HepG2 (cell line): ENCODE measurements around the gene SMAP1. TPM values are rescaled to one million over a fixed set of nuclear protein-coding genes. Genes with fewer than 3 reads are reported as not detected.

ENCODE experiments used
- ATAC-seq: fragments of 200-7000 bp; cut with Tn5 transposase; 3 replicates; pipeline ENCODE4 v1.9.1; 2020; ENCODE audit warnings: mild to moderate bottlenecking, moderate library complexity
- BruUV-seq: library from RNA; stranded (reverse); fragments of 400-500 nt; replicated peaks from 2 replicates; lab custom pipeline; 2021; lab: Mats Ljungman, UMichigan
- CTCF ChIA-PET: fragments of 300-600 bp; formaldehyde crosslinking; extraction: SDS; loops from one replicate; lab custom pipeline; 2021; ENCODE audit warnings: low total read pairs, inconsistent platforms, low intra/inter-chr PET ratio; lab: Yijun Ruan, JAX
- POLR2A ChIA-PET: fragments of 350-600 bp; sonication (Branson Sonifier 250); formaldehyde crosslinking; loops from one replicate; lab custom pipeline; 2020; ENCODE audit warnings: antibody characterized with exemption, inconsistent platforms; lab: Yijun Ruan, JAX
- DNase-seq: peaks from one replicate; pipeline ENCODE4 v3.0.0-alpha.2; 2015; ENCODE audit warnings: low spot score
- FAIRE-seq: peaks from 3 replicates; lab custom pipeline; 2011; peaks lifted over from hg19 to GRCh38; lab: Jason Lieb, UNC
- H2AFZ ChIP-seq: one replicate; pipeline ENCODE4 v1.6.1; 2011; ENCODE audit warnings: low read length, inconsistent platforms
- H3K27ac ChIP-seq: fragments of 300-600 bp; 3 replicates; pipeline ENCODE4 v1.8.0; 2011; ENCODE audit warnings: mixed run types, mild to moderate bottlenecking, mixed read lengths, low read length, inconsistent platforms; ENCODE audit not compliant: insufficient read depth; ENCODE audit errors: extremely low read length
- H3K27me3 ChIP-seq, 2 experiments: fragments of 200-600 bp in 1 of 2; 2 replicates in 1 of 2; 3 replicates in 1 of 2; pipeline versions ENCODE4 v1.6.0 to v1.8.0; 2011; ENCODE audit warnings: low read length in 2 of 2, mild to moderate bottlenecking in 2 of 2, moderate library complexity in 2 of 2, inconsistent platforms in 1 of 2; ENCODE audit not compliant: insufficient read depth in 2 of 2, control insufficient read depth in 1 of 2
- H3K36me3 ChIP-seq, 2 experiments: fragments of 200-600 bp in 1 of 2; replicated peaks in 1 of 2; 2 replicates in 1 of 2; 3 replicates in 1 of 2; pipeline versions ENCODE4 v1.5.1 to v1.8.0; 2011; ENCODE audit warnings: low read length in 2 of 2, inconsistent platforms in 1 of 2; ENCODE audit not compliant: insufficient read depth in 2 of 2, control insufficient read depth in 1 of 2
- H3K4me1 ChIP-seq: 2 replicates; pipeline ENCODE4 v1.5.1; 2012; ENCODE audit warnings: low read length, inconsistent platforms; ENCODE audit not compliant: insufficient read depth
- H3K4me2 ChIP-seq: 2 replicates; pipeline ENCODE4 v1.6.0; 2011; ENCODE audit warnings: low read depth, low read length, inconsistent platforms
- H3K4me3 ChIP-seq, 3 experiments: fragments of 200-600 bp in 1 of 3; sonication (generic), shearing (Covaris generic) in 1 of 3; replicated peaks in 1 of 3; 2 replicates each; pipeline ENCODE4 v1.5.1; 2011 to 2016; ENCODE audit warnings: low read length in 3 of 3, inconsistent platforms in 2 of 3, low read depth in 2 of 3, mild to moderate bottlenecking in 2 of 3, control low read depth in 1 of 3, mixed read lengths in 1 of 3; ENCODE audit not compliant: insufficient read depth in 1 of 3
- H3K79me2 ChIP-seq: one replicate; pipeline ENCODE4 v1.6.1; 2011; ENCODE audit warnings: low read length, inconsistent platforms; ENCODE audit not compliant: insufficient read depth
- H3K9ac ChIP-seq: 2 replicates; pipeline ENCODE4 v1.6.0; 2011; ENCODE audit warnings: mild to moderate bottlenecking, low read depth, low read length, inconsistent platforms; ENCODE audit not compliant: insufficient read depth
- H3K9me3 ChIP-seq: 2 replicates; pipeline ENCODE4 v1.5.1; 2012; ENCODE audit warnings: mild to moderate bottlenecking, low read length
- H4K20me1 ChIP-seq: 2 replicates; pipeline ENCODE4 v1.6.0; 2011; ENCODE audit warnings: inconsistent platforms, mild to moderate bottlenecking, low read length, moderate library complexity; ENCODE audit not compliant: insufficient read depth
- EEA1 ChIP-seq: sonication (generic); formaldehyde crosslinking; IDR thresholded peaks from 2 replicates; pipeline ENCODE4 v1.5.1; 2020; ENCODE audit warnings: mild to moderate bottlenecking, missing genetic modification reagents, borderline replicate concordance
- EP300 ChIP-seq, 3 experiments: sonication (generic) in 1 of 3; formaldehyde crosslinking in 1 of 3; IDR thresholded peaks; 2 replicates each; pipeline versions ENCODE4 v1.5.1 to v1.6.1; 2011 to 2020; ENCODE audit warnings: low read depth in 2 of 3, low read length in 2 of 3, borderline replicate concordance in 1 of 3, improper control_type of control experiment in 1 of 3, mild to moderate bottlenecking in 1 of 3, missing genetic modification reagents in 1 of 3, moderate library complexity in 1 of 3
- TOE1 ChIP-seq: sonication (generic); formaldehyde crosslinking; IDR thresholded peaks from 2 replicates; pipeline ENCODE4 v1.4.0; 2020; ENCODE audit warnings: mild to moderate bottlenecking, missing genetic modification reagents
- TOPORS ChIP-seq: sonication (generic); formaldehyde crosslinking; IDR thresholded peaks from 2 replicates; pipeline ENCODE4 v1.8.0; 2023; ENCODE audit warnings: mild to moderate bottlenecking, missing genetic modification reagents
- ZNF234 ChIP-seq: sonication (generic); formaldehyde crosslinking; conservative IDR thresholded peaks from 2 replicates; pipeline ENCODE4 v1.5.1; 2020; ENCODE audit warnings: mild to moderate bottlenecking, missing genetic modification reagents
- ZNF34 ChIP-seq: sonication (generic); formaldehyde crosslinking; IDR thresholded peaks from 2 replicates; pipeline ENCODE4 v1.4.0; 2020; ENCODE audit warnings: mild to moderate bottlenecking, missing genetic modification reagents, borderline replicate concordance
- ZNF891 ChIP-seq: sonication (generic); formaldehyde crosslinking; IDR thresholded peaks from 2 replicates; pipeline ENCODE4 v1.5.0; 2020; ENCODE audit warnings: mild to moderate bottlenecking, missing genetic modification reagents
- WGBS: methylation state at CpG from one replicate; pipeline ENCODE4 v1.1.6; 2017; ENCODE audit warnings: low lambda C conversion rate; 5-methylcytosine and 5-hydroxymethylcytosine counted together
- in situ Hi-C: cut with HindIII; loops from 2 replicates; pipeline ENCODE4 v1.10.0; 2017; ENCODE audit warnings: low pct_unique_long_range_greater_than_20kb; ENCODE audit not compliant: extremely low pct_ligation_motif_present
- intact Hi-C: fragments of 100-400 bp; cut with micrococcal nuclease; formaldehyde crosslinking; loops from one replicate; pipeline ENCODE4 v1.10.0; 2022; ENCODE audit not compliant: unreplicated experiment
- polyA plus RNA-seq, 8 experiments: library from polyadenylated mRNA; depleted of rRNA in 3 of 8; stranded (reverse) in 7 of 8; unstranded in 1 of 8; fragments of >200 nt; fragmentation: Illumina TruSeq in 4 of 8; extraction: Trizol in 4 of 8; gene quantifications; 2 replicates each; pipeline versions ENCODE4 v1.2.1 to v1.2.3, GENCODE V29; 2011 to 2016; ENCODE audit warnings: low read depth in 4 of 8, missing spikeins in 1 of 8, mixed read lengths in 1 of 8; ENCODE audit not compliant: insufficient read depth in 1 of 8
- total RNA-seq, 5 experiments: library from RNA; depleted of rRNA; stranded (reverse); fragments of >200 nt; fragmentation: Illumina TruSeq; extraction: Trizol; gene quantifications; 2 replicates each; pipeline ENCODE4 v1.2.3, GENCODE V29; 2016; ENCODE audit warnings: low read depth in 1 of 5
- TF ChIP-seq, protein P1 (sequence below): sonication (generic); formaldehyde crosslinking; IDR thresholded peaks from 2 replicates; pipeline ENCODE4 v1.8.0; 2022; ENCODE audit warnings: mild to moderate bottlenecking, missing genetic modification reagents, moderate library complexity
- TF ChIP-seq, protein P2 (sequence below): sonication (generic); formaldehyde crosslinking; IDR thresholded peaks from 2 replicates; pipeline ENCODE4 v1.4.0; 2020; ENCODE audit warnings: missing genetic modification reagents
- TF ChIP-seq, protein P3 (sequence below): sonication (generic); formaldehyde crosslinking; IDR thresholded peaks from 2 replicates; pipeline ENCODE4 v1.4.0; 2020; ENCODE audit warnings: missing genetic modification reagents

Gene SMAP1
- total and polyA plus RNA-seq, 2 of the 13 experiments (the other 11 are each of a cell fraction or from before 2014, with no cell fraction given), result 13.4 to 17.8 TPM

DNA sequence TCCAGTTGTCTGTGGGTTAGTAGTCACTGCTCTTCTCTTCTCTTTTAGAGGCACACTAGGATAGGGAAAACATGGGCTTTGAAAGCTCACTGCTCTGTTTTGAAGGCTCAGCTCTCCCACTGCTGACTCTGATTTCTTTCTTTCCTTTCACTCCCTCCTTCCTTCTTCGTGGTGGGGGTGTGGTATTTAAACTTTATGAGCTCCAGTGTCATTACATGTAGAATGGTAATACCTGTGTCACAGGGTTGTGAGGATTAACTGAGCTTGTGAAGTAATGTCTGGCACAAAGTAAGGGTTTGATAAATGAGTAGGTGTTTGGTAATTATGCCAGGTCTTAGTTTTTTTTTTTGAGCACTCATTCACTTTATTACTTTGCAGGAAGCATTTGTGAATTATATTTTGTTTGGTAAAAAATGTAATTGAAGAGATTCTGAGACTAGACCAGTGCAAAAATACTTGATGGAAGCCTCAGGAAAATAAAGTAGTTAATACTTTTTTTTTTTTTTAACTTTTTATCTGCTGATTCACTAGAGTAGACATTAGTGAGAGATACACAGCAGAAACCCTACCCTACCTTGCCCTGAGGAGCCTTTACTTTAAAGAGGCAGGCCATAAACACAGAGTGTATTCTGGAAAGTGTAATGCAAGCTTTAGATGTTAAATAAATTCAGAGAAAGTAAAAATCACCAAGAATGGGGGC is 17.3 kb downstream of the SMAP1 start:
- Histone ChIP-seq H3K9ac (no peak overlapping the region), H3K27me3 (no peaks in the 10 kb centered on the region), H2AFZ (no peak overlapping the region), H3K79me2 (peaks cover 34% of the 10 kb centered on the region), H3K36me3 (no peaks in the 10 kb centered on the region), H4K20me1 (peaks cover 8% of the 10 kb centered on the region), H3K27ac (no peak overlapping the region), H3K4me2 (no peak overlapping the region), H3K4me1 (no peaks in the 10 kb centered on the region), H3K4me3 (no peak overlapping the region), H3K9me3 (no peaks in the 10 kb centered on the region)
- in situ Hi-C loops, result loop anchor here (25.0 kb wide), 1 partner anchor 473 kb away; no protein-coding TSS in a partner anchor
- ATAC-seq (no peak), DNase-seq (no peak), FAIRE-seq (no peak)
- ChIA-PET POLR2A (no interaction called here), CTCF (no interaction called here)
- BruUV-seq, result no TSS peak
- WGBS, result 42% methylated on average over 1 of the region's 1 CpG
- TF ChIP-seq EP300 (IDR thresholded peaks at IDR 0.05; ENCODE audit: low read depth in 2 of 2, low read length in 2 of 2) (no peak), EP300 (CRISPR knock-in tag; IDR thresholded peaks at IDR 0.05; ENCODE audit: borderline replicate concordance) (no peak), TOE1 (CRISPR knock-in tag) (no peak), ZNF891 (CRISPR knock-in tag) (no peak), TOPORS (CRISPR knock-in tag) (no peak), EEA1 (CRISPR knock-in tag) (no peak), ZNF234 (CRISPR knock-in tag) (no peak), ZNF34 (CRISPR knock-in tag) (no peak)
- TF ChIP-seq, protein P1, sequence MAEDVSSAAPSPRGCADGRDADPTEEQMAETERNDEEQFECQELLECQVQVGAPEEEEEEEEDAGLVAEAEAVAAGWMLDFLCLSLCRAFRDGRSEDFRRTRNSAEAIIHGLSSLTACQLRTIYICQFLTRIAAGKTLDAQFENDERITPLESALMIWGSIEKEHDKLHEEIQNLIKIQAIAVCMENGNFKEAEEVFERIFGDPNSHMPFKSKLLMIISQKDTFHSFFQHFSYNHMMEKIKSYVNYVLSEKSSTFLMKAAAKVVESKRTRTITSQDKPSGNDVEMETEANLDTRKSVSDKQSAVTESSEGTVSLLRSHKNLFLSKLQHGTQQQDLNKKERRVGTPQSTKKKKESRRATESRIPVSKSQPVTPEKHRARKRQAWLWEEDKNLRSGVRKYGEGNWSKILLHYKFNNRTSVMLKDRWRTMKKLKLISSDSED (CRISPR knock-in tag), result no peak
- TF ChIP-seq, protein P2, sequence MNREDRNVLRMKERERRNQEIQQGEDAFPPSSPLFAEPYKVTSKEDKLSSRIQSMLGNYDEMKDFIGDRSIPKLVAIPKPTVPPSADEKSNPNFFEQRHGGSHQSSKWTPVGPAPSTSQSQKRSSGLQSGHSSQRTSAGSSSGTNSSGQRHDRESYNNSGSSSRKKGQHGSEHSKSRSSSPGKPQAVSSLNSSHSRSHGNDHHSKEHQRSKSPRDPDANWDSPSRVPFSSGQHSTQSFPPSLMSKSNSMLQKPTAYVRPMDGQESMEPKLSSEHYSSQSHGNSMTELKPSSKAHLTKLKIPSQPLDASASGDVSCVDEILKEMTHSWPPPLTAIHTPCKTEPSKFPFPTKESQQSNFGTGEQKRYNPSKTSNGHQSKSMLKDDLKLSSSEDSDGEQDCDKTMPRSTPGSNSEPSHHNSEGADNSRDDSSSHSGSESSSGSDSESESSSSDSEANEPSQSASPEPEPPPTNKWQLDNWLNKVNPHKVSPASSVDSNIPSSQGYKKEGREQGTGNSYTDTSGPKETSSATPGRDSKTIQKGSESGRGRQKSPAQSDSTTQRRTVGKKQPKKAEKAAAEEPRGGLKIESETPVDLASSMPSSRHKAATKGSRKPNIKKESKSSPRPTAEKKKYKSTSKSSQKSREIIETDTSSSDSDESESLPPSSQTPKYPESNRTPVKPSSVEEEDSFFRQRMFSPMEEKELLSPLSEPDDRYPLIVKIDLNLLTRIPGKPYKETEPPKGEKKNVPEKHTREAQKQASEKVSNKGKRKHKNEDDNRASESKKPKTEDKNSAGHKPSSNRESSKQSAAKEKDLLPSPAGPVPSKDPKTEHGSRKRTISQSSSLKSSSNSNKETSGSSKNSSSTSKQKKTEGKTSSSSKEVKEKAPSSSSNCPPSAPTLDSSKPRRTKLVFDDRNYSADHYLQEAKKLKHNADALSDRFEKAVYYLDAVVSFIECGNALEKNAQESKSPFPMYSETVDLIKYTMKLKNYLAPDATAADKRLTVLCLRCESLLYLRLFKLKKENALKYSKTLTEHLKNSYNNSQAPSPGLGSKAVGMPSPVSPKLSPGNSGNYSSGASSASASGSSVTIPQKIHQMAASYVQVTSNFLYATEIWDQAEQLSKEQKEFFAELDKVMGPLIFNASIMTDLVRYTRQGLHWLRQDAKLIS (CRISPR knock-in tag), result no peak
- TF ChIP-seq, protein P3, sequence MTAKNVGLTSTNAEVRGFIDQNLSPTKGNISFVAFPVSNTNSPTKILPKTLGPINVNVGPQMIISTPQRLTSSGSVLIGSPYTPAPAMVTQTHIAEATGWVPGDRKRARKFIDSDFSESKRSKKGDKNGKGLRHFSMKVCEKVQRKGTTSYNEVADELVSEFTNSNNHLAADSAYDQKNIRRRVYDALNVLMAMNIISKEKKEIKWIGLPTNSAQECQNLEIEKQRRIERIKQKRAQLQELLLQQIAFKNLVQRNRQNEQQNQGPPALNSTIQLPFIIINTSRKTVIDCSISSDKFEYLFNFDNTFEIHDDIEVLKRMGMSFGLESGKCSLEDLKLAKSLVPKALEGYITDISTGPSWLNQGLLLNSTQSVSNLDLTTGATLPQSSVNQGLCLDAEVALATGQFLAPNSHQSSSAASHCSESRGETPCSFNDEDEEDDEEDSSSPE, result no peak
- intact Hi-C loops, result loop anchor here (1.0 kb wide), 1 partner anchor 27 kb away; no protein-coding TSS in a partner anchor
